HG03060 (cell line): ENCODE results near the gene COL6A5.
"Not testable (repeated sequence)": the region's sequence is repeated elsewhere in the genome, so short reads cannot be mapped to it uniquely, and the experiment has no call there.

Source experiments
- ATAC-seq: cut with Tn5 transposase; IDR thresholded peaks from one replicate; pipeline ENCODE4 v1.9.1; 2021; ENCODE audit warnings: low read depth, moderate number of reproducible peaks; ENCODE audit not compliant: unreplicated experiment

Gene COL6A5

DNA sequence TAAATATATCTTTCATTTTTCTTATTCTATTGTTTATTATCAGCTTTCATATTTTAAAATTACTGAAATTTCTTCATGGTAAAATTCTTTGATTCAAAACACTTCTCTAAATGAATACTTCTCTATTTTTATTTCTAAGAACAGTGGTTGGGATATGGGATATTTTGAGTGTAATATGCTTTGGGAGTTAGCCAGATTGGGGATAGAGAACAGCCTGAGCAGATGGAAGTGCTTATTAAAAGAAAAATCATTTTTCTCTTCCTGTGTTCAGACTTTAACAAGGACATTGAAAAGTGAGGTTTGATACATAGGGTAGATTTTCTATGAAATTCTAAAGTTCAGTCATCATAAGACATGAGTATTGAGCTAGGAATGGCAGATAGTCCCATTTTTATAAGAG is 84.8 kb downstream of the COL6A5 start:
- ATAC-seq: no peak

DNA sequence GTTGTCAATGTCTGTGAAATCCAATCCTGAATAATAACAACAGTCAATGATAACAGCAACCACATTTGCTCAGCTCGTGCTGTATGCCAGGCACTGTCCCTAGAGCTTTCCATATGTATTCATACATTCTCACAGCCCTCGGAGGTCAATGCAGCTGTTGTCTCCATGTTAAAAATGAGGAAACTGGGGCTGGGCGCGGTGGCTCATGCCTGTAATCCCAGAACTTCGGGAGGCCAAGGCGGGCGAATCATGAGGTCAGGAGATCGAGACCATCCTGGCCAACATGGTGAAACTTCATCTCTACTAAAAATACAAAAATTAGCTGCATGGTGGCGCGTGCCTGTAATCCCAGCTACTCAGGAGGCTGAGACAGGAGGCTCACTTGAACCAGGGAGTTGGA is 86.6 kb downstream of the COL6A5 start:
- ATAC-seq: not testable (repeated sequence)

DNA sequence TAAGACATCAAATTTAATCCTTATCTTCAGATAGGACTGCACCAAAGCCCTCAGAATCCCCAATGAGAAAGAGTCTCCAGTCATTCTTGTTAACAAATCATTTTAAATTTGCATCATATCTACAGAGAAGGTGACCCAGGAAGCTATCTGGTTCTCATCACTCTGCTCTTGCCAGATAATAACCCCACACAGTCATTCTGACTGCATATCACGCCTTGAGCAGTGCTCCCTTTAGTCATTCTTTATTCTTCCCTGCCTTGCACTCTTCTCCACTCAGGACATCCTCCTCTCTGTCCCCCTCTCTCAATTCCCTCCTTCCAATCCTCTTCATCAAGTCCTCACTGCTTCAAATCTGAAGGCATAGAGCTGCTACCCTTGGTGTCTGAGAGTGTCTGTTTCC is 87.8 kb downstream of the COL6A5 start:
- ATAC-seq: no peak

DNA sequence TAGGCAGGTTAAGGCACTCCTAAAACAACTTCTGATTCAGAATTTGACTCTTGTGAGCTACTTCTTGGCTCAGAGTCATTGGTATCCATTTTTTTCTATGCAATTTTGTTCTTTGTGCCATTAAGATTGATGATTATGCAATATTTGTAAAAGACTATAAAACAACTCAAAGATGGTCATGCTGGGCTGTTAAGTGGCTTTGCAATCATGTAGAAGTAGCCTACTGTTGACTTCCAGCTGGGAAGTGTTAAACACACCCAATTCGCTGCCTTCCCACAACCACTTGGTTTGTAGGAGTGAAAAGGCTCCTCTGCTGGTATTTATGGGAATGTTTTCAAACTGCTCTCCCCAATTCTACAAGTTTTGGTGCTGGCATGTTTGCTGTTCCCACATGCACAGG is 96.8 kb downstream of the COL6A5 start:
- no peak for ATAC-seq

DNA sequence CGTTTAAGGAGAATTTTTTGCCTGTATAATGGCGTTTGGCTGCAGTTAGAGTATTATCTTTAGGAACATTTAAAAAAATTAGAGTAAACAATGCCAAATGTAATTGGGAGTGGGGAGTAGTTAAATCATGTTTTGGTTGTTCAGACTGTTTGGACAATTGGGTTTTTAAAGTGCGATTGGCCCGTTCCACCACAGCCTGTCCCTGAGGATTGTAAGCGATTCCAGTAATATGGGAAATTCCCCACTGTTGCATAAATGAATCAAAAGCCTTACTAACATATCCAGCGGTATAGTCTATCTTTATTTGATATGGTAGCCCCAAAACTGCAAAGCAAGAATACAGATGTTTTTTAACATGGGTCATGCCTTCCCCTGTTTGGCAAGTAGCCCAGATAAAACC is 101.4 kb downstream of the COL6A5 start:
- ATAC-seq: not testable (repeated sequence)

DNA sequence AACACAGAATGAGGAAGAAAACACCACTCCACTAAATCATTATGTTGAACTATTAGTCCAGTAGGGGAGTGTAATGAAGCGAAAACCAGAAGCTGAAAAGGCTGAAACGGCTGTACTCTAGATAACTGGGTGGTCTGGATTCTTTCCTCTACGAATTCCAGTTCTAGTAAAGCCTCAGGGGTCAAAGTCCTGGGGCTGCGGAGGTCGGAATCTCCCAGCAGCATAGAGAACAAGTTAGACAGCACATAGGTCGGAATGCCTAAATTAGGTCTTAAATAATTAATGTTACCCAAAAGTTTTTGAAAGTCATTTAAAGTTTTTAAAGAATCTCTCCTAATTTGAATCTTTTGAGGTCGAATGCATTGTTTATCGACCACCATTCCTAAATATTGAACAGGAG is 102.7 kb downstream of the COL6A5 start:
- not testable (repeated sequence) for ATAC-seq

DNA sequence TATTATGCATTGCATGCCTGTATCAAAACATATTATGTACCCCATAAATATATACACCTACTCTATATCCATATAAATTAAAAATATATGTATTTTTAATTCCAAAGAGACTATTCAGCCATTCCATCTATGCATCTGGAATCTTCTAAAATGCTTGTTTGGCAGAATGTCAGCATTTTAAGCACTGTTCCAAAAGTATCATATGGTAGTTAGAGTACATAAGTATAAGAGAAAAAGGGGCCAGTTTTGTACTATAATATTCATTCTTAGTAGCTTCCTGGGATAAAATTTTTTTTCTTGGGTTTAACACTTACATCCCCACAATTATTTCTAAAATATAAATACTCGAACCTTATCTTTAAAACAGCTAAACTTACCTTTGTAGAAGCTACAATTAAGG is 111.1 kb downstream of the COL6A5 start:
- ATAC-seq: no peak

DNA sequence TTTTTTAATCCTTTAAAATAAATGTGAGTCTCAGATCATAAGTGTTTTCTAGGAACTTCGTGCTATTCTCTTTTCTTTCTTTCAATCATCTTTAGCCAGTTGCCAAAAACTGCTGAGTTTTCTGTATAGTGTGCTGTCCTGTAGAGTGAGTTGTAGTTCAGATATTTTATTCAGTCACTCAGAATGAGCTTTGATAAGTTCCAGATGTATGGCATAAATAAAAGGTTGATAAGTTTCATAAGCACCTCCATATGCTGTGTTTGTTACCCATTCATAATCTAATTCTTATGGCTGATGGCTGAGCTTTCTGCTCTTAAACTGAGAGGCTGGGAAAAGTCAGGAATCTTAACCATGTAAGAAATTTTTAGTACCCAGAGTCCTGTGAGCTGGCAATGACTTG is 112.2 kb downstream of the COL6A5 start:
- ATAC-seq: no peak

DNA sequence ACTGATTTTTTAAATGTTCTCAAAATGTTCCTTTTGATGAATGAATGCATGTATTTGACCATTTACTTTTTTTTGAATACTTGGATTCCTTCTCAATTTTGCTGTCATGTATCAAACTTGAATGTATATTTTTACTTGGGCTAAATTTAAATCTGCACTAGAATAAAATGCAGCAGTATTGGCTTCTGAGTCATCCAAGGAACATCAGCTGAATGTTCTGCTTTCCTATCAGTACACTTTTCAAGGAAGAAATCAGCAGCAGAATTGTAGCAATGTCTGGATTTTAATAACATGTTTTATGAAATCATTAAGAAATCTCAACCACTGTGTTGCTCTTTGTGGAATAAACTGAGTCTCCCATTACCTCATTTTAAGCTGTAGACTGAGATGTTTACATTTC is 114.5 kb downstream of the COL6A5 start:
- ATAC-seq: no peak

DNA sequence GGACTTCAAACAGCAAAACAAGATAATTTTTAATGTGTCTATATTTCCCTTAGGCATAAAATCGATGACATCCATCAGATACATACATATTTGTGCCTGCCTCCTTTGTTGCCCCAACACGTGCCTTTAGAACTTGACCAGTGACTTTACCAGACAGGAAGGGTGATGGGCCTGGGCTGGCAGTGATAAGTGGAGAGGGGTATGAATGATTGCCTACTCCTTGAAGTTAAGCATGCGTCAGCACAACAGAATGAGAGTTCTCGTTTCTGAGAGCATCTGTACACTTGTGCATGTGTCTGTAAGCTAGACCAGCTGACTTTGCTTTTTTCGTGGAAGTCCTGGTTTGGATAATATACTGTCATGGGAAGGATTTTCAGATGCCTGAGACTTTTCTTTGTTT is 116.6 kb downstream of the COL6A5 start:
- no peak for ATAC-seq

DNA sequence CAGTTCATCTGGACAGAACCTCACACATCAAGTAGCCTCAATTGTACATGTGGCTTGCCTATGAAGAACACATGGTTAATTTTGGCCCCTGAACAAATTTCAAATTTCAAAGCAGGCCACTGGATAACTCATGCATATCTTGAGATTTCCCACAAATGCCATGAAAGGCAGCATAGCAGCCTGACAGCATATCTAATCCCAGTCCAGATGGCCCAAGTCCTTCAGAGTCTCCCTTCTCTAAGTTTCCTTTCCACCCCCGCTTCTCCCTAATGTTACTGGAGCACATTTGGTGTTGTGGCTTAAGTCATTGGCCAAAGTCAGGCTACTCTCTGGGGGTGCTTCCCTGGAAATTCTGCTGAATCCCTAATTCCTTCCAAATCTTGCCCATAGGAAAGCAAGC is 117.7 kb downstream of the COL6A5 start:
- no peak for ATAC-seq

DNA sequence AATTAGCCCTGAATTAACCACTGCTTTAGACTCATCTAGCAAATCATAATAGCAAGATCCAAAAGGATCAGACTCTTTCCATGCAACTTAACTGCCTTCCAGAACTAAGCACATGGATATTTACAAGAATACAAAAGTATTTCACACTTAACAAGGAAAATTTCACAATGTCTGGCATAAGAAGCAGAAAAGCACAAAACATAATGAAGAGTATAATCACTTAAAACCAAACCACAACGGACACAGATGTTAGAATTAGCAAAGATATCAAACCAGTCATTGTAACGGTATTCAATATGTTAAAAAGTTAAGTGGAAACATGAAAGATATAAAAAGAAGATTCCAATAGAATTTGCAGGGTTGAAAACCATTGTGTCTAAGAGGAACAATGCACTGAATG is 120.0 kb downstream of the COL6A5 start:
- ATAC-seq: no peak

DNA sequence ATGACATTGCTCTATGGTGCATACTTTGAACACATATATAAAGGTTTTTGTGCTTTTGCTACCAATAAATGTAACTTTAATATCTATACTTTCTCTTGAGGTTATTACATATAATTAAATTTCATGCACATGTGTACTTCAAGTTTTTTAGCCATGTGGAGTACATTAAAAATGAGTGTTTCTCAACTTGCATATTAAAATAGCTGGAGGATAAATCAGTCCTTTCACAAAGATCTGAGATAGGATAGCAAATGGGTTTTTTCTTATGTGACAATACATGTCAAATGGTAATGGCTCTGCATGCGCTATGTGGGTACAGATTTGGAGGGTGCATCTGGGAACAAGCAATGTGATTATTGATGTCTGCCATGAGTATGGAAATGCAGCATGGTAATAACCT is 122.8 kb downstream of the COL6A5 start:
- no peak for ATAC-seq

DNA sequence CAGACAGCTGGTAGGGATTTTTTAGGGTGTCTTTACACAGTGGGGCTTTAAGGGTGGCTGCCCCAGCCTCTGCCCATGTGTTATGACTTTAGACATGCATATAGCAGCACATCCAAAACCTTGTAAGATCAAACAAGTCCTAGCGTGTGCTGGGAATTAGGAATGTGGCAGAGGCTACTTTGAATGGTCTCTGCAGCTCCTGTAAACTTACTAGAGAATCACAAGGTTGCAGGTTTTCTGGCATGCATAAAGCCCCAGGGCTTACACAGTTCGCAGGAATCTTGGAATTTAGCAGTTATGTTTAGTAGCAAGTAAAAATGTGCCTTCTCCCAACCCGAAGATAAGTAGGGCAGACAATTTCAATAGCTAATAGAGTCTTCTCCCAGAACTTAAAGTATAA is 124.7 kb downstream of the COL6A5 start:
- no peak for ATAC-seq

DNA sequence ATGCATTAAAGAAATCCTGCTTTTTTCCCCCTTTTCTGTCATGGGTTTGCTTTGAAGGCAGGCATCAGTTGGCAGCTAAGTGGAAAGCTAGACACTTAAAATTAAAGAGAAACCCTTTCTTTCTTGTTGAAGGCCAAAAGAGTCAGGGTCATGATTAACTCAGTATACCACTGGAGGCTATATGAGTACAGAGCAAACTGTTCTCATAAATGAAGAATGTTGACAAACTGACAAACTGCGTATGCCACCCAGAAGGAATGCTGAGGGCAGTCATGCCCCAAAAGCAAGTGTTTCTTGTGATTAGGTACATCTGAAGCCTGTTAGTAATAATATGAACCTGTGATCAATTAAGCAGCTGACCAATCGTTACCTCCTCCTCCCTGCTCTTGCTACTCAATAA is 127.9 kb downstream of the COL6A5 start:
- no peak for ATAC-seq

DNA sequence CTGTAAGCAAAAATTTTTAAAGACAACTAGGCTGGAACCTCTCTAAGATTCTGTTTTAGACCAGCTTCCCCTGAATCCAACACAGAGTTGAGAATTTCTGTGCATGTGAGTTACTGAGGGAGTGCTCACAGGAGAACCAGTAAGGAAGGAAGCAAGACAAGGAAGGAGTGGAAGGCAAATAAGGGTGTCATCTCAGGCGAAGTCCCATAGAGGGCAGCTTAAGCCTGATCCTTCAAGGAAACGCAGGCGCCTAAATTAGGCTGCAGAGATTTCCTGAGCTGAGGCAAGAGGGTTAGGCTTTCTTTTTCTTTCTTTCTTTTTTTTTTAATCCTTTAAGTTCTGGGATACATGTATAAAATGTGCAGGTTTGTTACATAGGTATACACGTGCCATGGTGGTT is 135.3 kb downstream of the COL6A5 start:
- no peak for ATAC-seq

DNA sequence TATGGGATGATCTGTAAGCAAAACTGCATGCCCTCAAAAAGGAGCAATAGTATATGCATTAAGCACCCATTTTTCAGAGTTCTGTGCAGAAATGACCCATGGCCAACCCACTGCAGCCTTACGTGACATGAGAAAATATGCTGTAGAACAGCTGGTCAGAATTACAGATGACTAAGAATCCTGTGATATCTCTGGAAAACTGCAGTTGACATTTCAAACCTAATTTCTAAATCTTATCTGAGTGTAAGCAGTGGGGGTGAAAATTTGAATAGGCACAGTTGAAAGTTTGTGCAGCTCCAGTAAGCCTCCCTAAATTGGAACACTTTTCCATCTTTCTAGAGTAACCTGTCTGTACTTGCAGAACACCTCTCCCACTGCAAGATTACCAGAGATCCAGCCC is 142.8 kb downstream of the COL6A5 start:
- ATAC-seq: no peak

DNA sequence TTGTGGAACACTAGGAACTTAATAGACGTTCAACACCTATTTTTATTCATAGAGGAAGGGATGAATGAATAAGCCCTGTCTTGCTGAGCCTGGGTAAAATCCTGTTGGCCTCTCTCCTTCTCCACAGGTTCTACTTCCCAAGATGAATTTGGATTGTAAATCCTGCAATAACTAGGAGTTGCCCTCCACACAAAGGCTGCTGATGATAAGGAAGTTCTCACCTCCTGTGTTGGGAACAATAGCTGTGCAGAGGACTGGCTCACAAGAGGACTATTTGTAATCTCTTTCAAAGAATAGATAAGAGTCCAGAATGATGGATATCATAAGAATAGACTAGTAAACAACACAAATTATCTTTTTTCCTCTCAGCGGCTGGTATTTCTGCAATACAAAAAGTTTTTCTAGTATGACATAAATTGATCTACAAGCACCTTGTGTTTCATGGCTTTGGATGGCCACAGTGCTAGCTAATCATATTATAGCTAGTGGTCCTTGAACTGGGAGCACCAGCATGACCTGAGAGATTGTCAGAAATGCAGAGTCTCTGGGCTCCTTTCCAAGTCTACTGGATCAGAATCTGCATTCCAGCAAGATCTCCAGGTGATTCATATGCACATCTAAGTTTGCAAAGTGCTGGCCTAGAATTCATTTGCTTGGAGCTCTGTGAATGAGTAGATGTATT is 143.4 kb downstream of the COL6A5 start:
- ATAC-seq: no peak

DNA sequence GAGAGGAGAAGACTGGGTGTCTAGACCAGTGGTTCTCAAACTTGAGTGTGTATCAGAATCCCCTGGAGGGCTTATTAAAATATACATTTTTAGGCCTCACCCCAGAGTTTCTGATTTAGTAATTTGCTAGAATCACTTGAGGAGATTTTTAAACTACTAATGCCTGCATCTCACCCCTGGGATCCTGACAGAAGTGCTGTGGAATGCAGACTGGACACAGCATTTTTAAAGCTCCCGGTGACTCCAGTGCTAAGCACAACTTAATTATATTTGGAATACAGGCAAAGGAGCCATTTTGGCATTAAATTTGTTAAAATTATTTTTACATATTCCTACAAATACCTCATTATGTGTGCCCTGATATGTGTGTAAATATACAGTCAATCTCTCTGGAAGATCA is 144.8 kb downstream of the COL6A5 start:
- ATAC-seq: no peak

DNA sequence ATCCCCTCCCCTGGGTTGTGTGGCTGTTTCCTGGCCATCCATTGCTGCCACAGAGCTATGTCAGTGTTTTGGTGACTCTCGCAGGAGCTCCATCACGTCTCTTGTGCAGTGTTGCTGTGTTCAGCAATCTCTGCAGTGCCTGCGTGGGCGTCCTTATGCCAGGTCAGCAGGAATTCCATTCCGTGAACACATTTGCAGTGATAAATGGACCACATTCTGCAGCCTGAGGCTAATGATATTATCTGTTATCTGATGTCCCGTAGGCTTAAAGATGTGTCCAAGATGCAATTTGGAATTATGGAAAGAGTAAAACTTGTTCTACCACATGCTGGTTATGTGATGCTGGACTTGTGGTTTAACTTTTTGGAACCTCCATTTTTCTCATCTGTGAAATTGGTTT is 146.0 kb downstream of the COL6A5 start:
- no peak for ATAC-seq

DNA sequence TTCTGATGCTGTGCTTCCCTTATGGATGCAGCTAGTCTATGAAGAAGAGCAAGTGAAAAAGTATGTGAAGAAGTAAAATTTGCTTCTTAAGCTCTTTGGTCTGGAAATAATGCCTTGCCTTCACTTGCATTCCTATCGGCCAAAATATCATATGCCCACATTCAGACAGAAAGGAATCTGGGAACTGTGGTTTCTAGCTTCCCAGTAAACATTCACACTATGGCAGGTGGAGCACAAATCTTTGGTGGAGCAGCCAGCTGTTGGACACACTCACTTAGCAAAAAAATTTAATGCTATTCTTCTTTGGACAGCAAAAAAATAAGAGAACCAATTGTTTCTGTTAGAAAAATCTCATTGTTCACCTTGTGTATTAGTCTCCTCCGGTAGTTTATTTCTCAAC is 159.2 kb downstream of the COL6A5 start:
- no peak for ATAC-seq

DNA sequence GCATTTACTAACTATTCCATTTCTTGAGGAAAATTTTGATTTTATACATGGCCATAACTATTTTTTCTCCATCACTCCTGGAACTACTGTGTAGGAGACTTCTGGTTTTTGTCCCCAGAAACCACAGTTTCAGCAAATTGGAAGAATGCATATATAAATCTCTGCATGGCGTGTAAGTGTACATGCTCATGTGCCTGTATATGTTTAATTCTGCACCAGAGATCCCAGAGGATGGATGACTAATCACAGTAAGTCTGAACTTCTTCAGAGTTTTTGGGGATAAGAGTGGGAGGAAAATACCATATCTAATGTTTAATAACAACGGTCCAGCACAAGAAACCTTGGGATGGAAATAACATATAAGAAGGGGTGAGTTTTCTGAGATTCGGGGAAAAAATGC is 160.6 kb downstream of the COL6A5 start:
- ATAC-seq: no peak

DNA sequence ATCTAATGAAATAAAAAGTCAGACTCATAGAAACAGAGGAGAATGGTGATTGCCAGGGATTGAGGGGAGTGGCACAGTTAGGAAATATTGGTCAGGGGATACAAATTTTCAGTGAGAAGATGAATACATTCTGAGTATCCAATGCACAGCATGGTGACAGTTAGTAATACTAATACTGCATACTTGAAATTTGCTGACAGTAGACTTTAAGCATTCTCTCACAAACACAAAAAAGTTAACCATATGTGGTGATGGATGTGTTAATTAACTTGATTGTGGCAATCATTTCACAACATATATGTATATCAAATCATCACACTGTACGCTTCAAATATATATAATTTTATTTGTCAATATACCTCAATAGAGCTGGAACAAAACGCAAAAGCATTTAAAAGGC is 162.3 kb downstream of the COL6A5 start:
- no peak for ATAC-seq
